ENCODE data around the gene PLPP7.

Gene PLPP7

DNA sequence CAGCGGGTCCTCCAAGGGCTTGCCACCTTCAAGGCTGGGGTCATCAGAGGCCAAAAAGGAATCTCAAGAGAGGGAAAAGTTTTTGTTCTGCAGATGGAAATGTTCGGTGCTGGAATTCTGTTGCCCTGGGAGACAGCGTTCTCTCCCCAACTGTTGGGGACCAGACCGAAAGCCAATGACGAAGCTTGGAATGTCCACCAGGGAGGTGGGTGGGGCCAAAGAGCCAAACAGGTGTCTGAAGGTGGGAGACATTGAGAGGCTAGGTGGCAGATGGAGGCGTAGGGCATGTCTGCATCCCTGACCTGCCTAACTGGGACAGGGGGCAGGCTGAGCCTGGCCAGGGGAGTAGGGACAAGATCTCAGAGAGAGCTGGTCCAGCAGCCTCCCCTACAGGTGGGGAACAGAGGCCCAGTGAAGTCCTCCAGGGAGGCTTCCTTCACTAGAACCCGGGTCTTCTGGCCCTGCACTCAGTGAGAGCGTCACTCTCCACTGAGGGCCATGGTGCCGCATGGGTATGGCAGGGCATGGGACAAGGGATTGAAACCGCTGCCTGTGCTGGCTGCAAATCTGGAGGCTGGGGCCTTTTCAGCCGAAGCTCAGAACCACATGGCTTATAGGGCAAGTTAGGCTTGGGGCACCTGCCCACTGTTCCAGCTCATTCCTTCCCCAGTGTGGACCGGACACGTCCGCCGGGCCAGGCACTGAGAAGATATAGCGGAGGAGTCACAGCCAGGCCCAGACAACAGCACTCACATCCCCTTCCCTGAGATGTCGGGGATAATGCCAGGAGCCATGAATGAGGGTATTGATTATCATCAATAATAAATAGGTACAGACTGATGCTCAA is 8.2 kb upstream of the PLPP7 start:
- DNase-seq (ENCODE audit: low spot score), result no peak

DNA sequence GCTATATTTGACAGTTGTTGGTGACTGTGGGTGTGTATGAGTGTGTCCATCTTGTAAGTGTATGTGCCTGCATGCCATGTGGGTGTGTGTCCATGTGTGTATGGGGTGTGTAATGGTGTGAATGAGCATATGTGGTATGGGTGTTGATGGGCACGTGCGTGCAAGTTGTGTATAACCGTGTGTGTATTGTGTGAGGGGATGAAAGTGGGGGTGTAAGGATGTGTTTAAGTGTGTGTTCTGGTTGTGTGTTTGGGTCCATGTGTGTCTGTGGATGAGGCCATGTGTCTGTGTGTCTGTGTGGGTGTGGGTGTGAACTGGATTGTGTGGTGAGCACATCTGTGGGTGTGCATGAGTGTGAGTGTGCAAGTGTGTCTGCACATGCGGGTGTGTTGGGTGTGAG is 7.3 kb upstream of the PLPP7 start:
- DNase-seq (ENCODE audit: low spot score), result no peak

DNA sequence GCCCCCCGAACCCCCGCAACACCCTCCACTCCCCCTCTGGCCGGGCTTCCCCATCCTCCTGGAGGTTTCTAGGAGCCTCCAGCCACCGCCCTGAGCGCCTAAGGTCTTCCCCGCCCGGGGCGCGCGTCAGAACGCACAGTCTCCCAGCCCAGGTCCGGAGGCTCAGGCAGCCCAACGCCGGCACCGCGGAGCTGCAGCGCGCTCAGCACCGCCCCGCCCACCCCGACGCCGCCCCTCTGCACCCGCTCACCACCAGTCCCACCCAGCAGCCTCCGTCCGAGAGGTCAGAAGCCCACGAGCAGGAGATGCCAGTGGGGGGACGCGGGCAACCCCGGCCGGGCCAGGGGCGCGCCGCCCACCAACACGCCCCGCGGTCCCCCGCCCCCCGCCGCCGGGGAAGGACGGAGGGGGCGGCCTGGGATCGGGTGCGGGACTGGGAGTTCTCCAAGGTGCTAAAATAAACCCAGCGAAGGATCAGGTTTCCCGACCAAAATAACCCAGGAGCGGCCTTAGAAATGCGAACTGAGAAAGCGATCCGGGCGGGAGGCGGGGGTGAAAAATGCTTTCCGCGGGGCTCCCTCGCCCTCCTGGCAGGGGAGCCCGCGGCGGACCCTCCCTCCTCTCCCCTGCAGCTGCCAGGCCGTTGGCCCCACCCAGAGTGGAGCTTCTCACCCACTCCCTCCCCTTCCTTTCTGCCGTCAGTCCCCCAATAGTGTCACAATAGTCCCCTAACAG is 6.7 kb upstream of the PLPP7 start:
- DNase-seq (ENCODE audit: low spot score), result no peak

DNA sequence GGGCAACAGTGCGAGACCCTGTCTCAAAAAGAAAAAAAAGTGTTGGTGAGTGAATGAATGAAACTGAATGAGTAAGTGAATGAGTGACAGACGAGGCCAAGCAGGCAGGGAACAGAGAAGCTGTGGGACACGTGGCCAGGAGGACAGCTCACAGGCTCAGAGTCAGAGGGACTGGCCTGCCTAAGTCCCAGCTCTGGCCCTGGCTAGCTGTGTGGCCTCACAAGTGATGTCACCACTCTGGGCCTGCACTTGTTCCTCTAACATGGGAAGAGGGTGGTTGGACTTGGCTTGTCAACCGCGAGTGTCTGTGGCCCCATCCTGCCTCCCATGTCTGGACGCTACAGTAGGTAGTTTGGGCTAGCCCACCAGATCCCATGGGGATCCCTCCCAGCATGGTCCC is 4.7 kb upstream of the PLPP7 start:
- DNase-seq (ENCODE audit: low spot score), result no peak

DNA sequence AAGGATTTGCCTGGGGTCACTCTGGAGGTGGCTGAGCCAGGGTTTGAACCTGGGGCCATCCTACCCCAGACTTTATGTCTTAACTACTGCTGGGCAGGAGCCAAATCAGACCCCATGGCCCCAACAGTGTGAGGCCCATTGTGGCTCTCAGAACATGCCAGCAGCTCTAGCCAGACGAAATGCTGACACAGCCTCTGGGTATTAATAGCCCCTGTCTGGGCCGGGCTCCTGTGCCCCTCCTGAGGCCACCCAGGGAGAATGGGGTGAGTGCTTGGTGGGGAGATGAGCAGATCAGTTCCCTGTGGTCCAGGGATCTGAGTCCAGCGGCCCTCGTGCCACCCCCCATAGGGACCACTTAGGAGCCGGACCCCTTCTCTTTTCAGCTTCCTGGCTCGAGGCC is 2.2 kb upstream of the PLPP7 start:
- no peak for DNase-seq (ENCODE audit: low spot score)

DNA sequence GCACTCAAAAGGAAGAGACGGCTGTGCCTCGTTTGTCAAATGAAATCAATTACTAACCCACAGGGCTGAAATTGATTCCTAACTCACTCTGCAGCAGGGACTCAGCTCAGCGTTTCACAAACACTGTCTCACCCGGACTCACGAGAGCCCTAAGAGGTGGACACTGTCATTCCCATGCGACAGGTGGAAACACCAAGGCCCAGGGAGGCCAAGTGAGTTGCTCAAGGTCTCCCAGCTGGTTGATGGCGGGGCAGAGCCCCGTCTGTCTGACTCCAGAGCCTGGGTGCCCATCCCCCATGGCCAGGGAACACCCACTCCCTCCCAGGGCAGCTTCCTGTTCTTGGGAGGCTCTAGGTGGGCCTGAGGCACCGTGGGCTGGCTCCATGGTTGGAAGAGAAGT is 1.3 kb upstream of the PLPP7 start:
- no peak for DNase-seq (ENCODE audit: low spot score)

DNA sequence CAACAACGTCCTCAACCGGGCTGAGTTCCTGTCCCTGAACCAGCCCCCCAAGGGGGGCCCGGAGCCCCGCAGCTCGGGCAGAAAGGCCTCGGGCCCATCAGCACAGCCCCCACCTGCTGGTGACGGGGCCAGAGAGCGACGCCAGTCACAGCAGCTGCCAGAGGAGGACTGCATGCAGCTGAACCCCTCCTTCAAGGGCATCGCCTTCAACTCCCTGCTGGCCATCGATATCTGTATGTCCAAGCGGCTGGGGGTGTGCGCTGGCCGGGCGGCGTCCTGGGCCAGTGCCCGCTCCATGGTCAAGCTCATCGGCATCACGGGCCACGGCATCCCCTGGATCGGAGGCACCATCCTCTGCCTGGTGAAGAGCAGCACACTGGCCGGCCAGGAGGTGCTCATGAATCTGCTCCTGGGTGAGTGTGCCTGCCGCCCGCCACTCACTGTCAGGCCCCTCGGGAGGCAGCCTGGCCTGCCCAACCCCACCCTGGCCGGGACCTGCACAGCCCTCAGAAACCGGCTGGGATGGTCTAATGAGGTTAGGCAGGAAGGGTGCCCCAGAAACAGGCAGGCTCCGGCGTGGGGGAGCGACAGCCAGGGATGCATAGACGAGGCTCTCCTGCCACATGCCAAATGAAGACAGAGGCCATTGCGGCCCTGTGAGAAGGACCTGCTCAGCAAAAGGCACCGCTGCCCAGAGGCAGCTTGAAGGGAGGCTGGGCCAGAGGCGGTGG is 678 bp downstream of the PLPP7 start:
- DNase-seq (ENCODE audit: low spot score), result no peak

DNA sequence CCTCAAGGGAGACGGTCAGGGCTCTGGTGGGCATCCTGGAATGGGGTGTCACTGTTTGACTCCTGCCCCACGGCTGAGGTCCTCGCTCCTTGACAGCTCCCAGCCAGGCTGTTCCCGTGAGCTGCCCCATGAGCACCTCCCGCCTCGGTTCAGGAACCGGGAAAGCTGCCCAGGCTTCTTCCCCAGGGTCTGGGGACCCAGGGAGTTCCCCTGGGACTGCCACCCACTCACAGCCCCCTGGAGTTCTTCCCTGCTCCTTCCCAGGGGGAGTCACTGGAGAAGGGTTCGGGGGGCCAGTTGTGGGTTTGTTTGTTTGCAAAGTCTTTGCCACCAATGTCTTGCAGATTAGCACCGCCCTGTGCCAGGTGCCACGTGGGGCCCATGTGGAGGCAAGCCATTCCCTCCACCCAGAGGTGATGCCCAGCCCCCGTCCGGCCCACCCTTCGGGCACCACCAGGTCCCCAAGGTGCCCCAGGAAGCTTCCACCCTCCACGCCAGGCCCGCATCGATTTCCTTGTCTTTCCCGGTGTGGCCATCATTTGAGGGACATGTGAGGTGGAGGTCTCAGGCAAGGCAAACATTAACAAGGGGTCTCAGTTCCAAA is 1.3 kb downstream of the PLPP7 start:
- DNase-seq (ENCODE audit: low spot score), result no peak

DNA sequence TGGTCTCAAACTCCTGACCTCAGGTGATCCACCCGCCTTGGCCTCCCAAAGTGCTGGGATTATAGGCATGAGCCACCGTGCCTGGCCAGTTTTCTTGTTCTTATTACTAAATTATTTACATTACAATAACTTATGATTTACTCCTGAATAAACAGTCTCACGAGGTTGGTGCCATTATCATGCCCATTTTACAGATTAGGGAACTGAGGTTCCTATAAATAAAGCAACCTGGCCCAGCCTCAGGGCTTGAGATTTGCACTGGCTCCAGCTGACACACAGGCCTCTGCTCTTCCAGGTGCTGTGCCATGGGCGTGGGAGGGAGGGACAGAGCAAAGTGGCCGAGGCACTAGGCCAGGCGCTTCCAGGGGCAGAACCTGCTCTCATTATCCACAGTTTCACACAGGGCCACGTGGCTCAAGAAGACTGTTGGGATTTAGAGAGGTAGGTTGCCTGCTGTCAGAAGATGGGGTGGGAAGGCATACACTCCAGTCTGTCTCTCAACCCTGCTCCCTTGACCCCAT is 2.3 kb downstream of the PLPP7 start:
- no peak for DNase-seq (ENCODE audit: low spot score)

DNA sequence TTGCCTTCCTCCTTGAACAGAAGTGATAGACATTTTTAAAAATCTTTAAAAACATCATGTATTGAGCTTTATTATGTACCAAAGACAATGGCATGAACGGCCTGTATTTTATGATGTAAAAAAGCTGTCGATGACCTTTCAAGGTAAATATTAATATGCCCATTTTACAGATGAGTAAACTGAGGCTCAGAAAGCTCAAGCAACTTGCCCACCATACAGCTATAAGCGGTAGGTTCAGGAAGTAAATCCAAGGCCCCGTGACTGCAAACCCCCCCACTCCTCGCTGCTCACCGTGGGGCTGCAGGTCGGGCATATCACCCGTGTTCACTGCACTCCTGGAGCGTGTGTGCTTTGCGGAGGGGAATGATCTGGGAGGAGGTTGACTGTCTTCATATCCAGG is 3.4 kb downstream of the PLPP7 start:
- DNase-seq (ENCODE audit: low spot score), result no peak

DNA sequence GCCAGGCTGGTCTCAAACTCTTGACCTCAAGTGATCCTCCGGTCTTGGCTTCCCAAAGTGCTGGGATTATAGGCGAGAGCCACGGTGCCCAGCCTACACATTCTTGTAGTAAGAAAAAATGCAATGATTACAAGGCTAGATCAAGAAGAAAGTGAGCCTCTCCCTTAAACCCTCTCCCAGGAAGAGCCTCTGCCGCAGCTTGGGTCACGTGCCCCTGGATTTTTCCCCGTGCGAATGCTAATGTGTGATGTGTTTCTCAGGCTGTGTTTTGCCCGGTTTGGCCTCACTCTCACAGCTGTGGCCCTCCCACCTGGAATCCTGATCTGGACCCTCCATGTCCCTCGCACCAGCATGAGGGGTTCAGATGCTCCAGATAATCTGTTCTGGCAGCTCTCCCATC is 6.9 kb downstream of the PLPP7 start:
- DNase-seq (ENCODE audit: low spot score), result no peak

DNA sequence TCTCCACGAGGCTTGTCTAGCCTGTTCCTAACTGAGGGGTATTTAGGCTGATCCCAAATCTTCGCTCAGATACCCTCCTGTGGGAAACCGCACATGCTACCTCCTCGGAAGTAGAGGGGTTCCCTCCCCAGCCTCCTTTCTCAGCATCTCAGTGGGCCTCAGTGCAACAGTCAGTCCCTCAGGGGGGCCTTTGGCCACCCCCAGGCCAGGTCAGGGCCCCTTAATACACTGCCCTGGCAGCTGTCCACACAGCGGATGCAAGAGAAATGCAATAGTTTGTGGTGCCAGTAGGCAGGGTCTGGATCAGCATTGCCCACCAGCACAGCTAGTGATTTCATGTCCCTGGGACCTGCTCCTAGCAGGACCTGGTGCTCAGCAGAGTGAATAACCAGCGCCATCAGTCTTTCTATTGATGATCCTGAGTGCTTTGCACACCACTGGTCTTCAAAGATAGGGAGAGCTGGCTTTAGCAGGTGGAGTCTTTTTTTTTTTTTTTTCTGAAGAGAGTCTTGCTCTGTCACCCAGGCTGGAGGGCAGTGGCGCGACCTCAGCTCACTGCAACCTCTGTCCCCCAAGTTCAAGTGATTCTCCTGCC is 7.5 kb downstream of the PLPP7 start:
- no peak for DNase-seq (ENCODE audit: low spot score)

DNA sequence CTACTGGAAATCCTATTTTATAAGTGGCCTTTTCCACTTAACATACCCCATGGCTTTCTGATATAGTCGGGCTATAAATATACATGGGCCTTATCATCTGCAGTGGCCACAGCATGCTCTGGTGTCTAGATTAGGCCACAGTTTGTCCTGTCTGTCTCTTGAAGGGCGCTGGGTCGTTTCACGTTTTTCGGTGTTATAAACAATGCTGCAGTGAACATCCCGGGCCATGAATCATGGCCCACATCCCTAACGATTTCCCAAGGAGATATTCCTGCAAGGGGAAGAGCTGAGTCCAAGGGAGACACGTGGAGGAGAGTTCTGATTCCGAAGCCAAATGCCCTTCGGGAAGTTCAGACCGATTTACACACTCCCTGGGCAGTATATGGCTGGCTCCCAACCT is 8.4 kb downstream of the PLPP7 start:
- DNase-seq (ENCODE audit: low spot score), result no peak

DNA sequence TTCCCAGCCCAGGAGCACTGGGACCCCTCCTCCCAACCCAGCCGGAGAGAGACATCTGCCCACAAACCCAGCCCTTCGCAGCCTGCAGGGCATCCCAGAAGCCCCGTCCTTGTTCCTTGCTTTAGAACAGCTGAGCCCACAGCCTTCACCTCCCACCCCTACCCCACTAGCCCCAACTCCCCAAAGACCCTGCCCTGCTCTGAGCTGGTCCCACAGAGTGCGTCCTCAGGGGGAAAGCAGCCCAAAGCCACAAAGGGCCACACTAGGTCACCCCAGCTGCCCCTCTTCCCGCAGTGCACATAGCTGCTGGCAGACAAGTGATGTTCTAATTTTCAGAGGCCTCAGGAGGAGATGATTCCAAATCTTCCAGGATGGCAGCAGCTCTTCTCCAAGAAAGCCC is 8.8 kb downstream of the PLPP7 start:
- no peak for DNase-seq (ENCODE audit: low spot score)

DNA sequence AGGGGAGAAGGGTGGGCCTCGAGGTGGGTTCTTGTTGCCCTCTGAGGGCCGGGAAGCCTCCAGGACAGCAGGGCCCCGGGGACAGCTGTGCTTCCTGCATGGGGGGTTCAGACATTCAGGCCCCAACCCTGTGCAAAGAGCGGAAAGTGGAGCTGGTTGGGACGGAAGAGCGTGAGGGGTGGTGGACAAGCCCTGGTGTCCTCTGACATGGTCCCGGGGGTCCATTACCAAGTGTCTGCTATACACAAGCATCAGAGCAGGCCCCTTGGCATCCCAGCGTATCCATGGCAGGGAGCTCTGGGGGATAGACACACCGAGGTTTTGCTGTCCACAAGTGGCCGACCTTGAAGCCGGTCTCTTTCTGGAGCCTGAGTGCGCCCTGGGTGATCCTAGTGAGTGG is 9.3 kb downstream of the PLPP7 start:
- DNase-seq (ENCODE audit: low spot score), result no peak

DNA sequence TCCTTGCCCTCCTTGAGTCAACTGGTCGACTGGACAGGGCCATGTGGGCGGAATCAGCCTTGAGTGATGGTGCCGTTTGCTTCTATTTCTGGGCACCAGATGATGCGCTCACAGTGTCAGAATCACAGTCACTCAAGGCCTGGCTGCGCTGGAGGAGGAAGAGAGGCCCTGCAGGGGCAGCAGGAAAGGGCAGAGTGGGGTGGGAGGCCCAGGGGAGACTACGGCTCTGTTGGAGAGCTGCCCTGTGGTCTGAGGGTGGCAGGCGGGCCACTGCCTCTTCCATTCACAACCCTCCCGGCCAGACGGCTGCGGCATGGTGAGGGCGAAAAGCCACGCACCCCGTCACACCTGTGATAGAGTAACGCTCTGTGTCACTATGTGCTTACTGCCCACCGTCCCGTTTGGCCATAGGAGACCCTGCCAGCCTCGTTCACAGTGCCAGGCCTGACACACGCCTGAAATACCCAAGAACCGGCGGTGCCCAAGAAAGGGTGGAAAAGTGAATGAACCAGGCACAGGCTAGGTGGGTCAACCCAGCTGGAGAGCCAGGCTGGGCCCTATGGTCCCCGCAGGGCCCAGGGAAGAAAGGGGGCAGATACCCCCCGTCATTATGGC is 9.9 kb downstream of the PLPP7 start:
- no peak for DNase-seq (ENCODE audit: low spot score)

DNA sequence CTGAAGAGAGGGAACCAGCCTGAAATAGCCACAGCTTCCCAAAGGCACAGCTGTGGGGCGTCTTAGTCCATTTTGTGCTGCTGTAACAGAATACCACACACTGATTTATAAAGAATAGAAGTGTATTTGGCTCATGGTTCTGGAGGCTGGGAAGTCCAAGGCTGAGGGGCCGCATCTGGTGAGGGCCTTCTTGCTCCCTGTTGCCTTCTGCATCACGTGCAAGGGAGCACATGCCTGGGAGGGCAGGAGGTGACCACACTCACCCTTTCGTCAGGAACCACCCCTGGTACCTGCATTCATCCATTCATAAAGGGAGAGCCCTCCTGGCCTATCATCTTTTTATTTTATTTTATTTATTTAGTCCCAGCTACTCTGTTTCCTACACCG is 10.4 kb downstream of the PLPP7 start:
- no peak for DNase-seq (ENCODE audit: low spot score)

DNA sequence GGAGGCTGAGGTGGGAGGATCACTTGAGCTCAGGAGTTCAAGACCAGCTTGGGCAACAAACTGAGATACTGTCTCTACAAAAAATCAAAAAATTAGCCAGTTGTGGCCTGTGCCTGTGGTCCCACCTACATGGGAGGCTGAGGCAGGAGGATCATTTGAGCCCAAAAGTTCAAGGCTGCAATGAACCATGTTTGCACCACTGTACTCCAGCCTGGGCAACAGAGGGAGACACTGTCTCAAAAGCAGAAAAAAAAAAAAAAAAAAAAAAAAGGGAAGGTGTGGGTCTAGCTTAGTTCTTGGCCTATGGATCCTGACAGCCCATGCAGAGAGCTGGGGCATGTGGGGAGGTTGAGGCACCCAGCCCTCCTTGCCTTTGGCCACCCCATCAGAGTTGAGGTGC is 10.9 kb downstream of the PLPP7 start:
- DNase-seq (ENCODE audit: low spot score), result no peak

DNA sequence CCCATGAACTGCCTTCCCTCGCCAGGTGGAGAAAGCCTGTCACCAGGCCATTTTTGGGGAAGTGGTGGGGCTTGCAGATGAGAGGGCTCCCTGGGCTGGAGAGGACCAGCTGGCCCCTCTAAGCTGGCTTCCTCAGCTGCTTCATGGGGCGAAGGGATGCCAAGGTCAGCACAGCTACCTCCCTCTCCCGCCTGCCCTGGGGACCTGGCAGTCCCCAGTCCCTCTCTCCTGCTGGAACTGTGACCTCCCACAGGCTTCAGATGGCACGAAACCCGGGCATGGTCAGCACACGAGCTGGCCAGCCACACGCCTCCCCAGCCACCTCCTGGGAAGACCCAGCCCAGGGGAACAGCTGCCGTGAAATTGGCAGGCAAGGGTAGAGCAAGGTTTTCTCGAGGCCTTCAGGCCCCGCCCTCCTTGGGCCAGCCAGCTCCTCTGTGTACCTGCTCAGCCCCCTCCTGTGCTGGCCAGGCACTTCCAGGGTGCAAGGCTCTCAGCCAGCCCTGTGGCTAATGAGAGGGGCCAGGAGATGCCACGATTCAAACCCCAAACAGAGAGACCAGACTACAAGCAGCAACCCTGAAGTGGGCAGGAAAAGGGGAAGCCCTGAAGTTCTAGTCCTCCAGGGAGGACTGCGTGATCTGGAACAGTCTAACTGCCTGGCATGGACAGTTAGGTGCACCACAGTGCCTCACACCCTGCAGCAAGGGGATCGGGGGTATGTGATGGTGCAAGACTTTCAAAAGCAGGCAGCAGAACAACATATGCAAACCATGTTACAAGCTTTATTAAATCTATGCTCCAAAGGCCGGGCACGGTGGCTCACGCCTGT is 12.9 kb downstream of the PLPP7 start:
- no peak for DNase-seq (ENCODE audit: low spot score)

All from germinal center (tissue), 1 donor.